Measurements from ENCODE around the gene COMMD1.
"Not testable (repeated sequence)": the region's sequence is repeated elsewhere in the genome, so short reads cannot be mapped to it uniquely, and the experiment has no call there.

COMMD1 gene

GRCh38 chr2:62150597-62151305 lies 245.3 kb downstream of the COMMD1 start:
- Histone ChIP-seq H3K4me3 (ENCODE audit: insufficient read length, low read depth) (no peak overlapping the region), H3K9me3 (ENCODE audit: insufficient read depth, low read length) (0 out of 2 replicates have a peak, but pooled peaks cover 7% of the 10 kb centered on the region), H3K27me3 (ENCODE audit: insufficient read depth, insufficient read length) (no peaks in the 10 kb centered on the region), H3K4me1 (ENCODE audit: insufficient read depth, insufficient read length) (peaks cover 2% of the 10 kb centered on the region), H3K9ac (ENCODE audit: insufficient read length, low read depth) (no peak overlapping the region), H3K36me3 (ENCODE audit: insufficient read depth, insufficient read length, low read length) (no peaks in the 10 kb centered on the region)
- TF ChIP-seq ZNF274 (IDR thresholded peaks at IDR 0.05; ENCODE audit: low read depth, low read length), result no peak
- no peak for TF ChIP-seq SUZ12 (IDR thresholded peaks at IDR 0.05; ENCODE audit: extremely low read depth, insufficient read depth, insufficient read length)
- no peak for TF ChIP-seq YY1 (IDR thresholded peaks at IDR 0.05; ENCODE audit: insufficient read depth, insufficient read length)
- DNase-seq (ENCODE audit: low read depth, low spot score), result no peak

- H3K4me1 ChIP-seq (ENCODE audit: insufficient read depth, insufficient read length), result peaks cover 2% of the 10 kb centered on the region
- no peak overlapping the region for H3K9ac ChIP-seq (ENCODE audit: insufficient read length, low read depth)
- TF ChIP-seq YY1 (IDR thresholded peaks at IDR 0.05; ENCODE audit: insufficient read depth, insufficient read length), result no peak
- TF ChIP-seq SUZ12 (IDR thresholded peaks at IDR 0.05; ENCODE audit: extremely low read depth, insufficient read depth, insufficient read length), result no peak
- no peak for TF ChIP-seq ZNF274 (IDR thresholded peaks at IDR 0.05; ENCODE audit: low read depth, low read length)
- 0 out of 2 replicates have a peak, but pooled peaks cover 7% of the 10 kb centered on the region for H3K9me3 ChIP-seq (ENCODE audit: insufficient read depth, low read length)
- no peak for DNase-seq (ENCODE audit: low read depth, low spot score)
- no peaks in the 10 kb centered on the region for H3K36me3 ChIP-seq (ENCODE audit: insufficient read depth, insufficient read length, low read length)
- H3K4me3 ChIP-seq (ENCODE audit: insufficient read length, low read depth), result no peak overlapping the region
- no peaks in the 10 kb centered on the region for H3K27me3 ChIP-seq (ENCODE audit: insufficient read depth, insufficient read length)
These were observed 245.8 kb downstream of the COMMD1 start for GRCh38 chr2:62151306-62151638.

GRCh38 chr2:62152000-62152399 lies 246.5 kb downstream of the COMMD1 start:
- no peaks in the 10 kb centered on the region for H3K27me3 ChIP-seq (ENCODE audit: insufficient read depth, insufficient read length)
- no peak for TF ChIP-seq YY1 (IDR thresholded peaks at IDR 0.05; ENCODE audit: insufficient read depth, insufficient read length)
- TF ChIP-seq SUZ12 (IDR thresholded peaks at IDR 0.05; ENCODE audit: extremely low read depth, insufficient read depth, insufficient read length), result no peak
- no peak for TF ChIP-seq ZNF274 (IDR thresholded peaks at IDR 0.05; ENCODE audit: low read depth, low read length)
- 0 out of 2 replicates have a peak, but pooled peaks cover 7% of the 10 kb centered on the region for H3K9me3 ChIP-seq (ENCODE audit: insufficient read depth, low read length)
- no peaks in the 10 kb centered on the region for H3K36me3 ChIP-seq (ENCODE audit: insufficient read depth, insufficient read length, low read length)
- H3K9ac ChIP-seq (ENCODE audit: insufficient read length, low read depth), result no peak overlapping the region
- peaks cover 2% of the 10 kb centered on the region for H3K4me1 ChIP-seq (ENCODE audit: insufficient read depth, insufficient read length)
- DNase-seq (ENCODE audit: low read depth, low spot score), result no peak
- no peak overlapping the region for H3K4me3 ChIP-seq (ENCODE audit: insufficient read length, low read depth)

- H3K27me3 ChIP-seq (ENCODE audit: insufficient read depth, insufficient read length), result no peaks in the 10 kb centered on the region
- DNase-seq (ENCODE audit: low read depth, low spot score), result no peak
These were observed 251.5 kb downstream of the COMMD1 start for GRCh38 chr2:62156861-62157496.

GRCh38 chr2:62158444-62159121 lies 253.1 kb downstream of the COMMD1 start:
- 0 out of 2 replicates have a peak, but pooled peaks cover 7% of the 10 kb centered on the region for H3K9me3 ChIP-seq (ENCODE audit: insufficient read depth, low read length)
- TF ChIP-seq SUZ12 (IDR thresholded peaks at IDR 0.05; ENCODE audit: extremely low read depth, insufficient read depth, insufficient read length), result no peak
- no peak for TF ChIP-seq YY1 (IDR thresholded peaks at IDR 0.05; ENCODE audit: insufficient read depth, insufficient read length)
- TF ChIP-seq ZNF274 (IDR thresholded peaks at IDR 0.05; ENCODE audit: low read depth, low read length), result no peak
- no peak overlapping the region for H3K4me3 ChIP-seq (ENCODE audit: insufficient read length, low read depth)
- H3K27me3 ChIP-seq (ENCODE audit: insufficient read depth, insufficient read length), result no peaks in the 10 kb centered on the region
- no peak for DNase-seq (ENCODE audit: low read depth, low spot score)
- H3K36me3 ChIP-seq (ENCODE audit: insufficient read depth, insufficient read length, low read length), result no peaks in the 10 kb centered on the region
- no peaks in the 10 kb centered on the region for H3K4me1 ChIP-seq (ENCODE audit: insufficient read depth, insufficient read length)
- no peak overlapping the region for H3K9ac ChIP-seq (ENCODE audit: insufficient read length, low read depth)

More at GRCh38 chr2:62156861-62157496, 251.5 kb downstream of the COMMD1 start:
- Histone ChIP-seq H3K9ac (ENCODE audit: insufficient read length, low read depth) (no peak overlapping the region), H3K36me3 (ENCODE audit: insufficient read depth, insufficient read length, low read length) (no peaks in the 10 kb centered on the region), H3K4me3 (ENCODE audit: insufficient read length, low read depth) (no peak overlapping the region), H3K4me1 (ENCODE audit: insufficient read depth, insufficient read length) (peaks cover under 1% of the 10 kb centered on the region), H3K9me3 (ENCODE audit: insufficient read depth, low read length) (0 out of 2 replicates have a peak, but pooled peaks cover 7% of the 10 kb centered on the region)
- no peak for TF ChIP-seq YY1 (IDR thresholded peaks at IDR 0.05; ENCODE audit: insufficient read depth, insufficient read length)

DNA sequence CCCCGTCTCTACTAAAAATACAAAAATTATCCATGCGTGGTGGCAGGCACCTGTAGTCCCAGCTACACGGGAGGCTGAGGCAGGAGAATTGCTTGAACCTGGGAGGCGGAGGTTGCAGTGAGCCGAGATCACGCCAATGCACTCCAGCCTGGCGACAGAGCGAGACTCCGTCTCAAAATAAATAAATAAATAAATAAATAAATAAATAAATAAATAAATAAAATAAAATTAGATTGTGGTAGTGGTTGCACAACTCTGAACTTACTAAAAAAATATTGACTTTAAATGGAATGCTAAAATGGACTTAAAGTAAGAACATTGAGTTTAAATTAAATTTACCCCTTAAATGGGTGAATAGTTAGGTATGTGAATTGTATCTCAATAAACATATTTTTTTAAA lies 255.2 kb downstream of the COMMD1 start:
- not testable (repeated sequence) for H3K27me3 ChIP-seq (ENCODE audit: insufficient read depth, insufficient read length); H3K4me3 ChIP-seq (ENCODE audit: insufficient read length, low read depth); H3K4me1 ChIP-seq (ENCODE audit: insufficient read depth, insufficient read length); H3K9me3 ChIP-seq (ENCODE audit: insufficient read depth, low read length); H3K9ac ChIP-seq (ENCODE audit: insufficient read length, low read depth); DNase-seq (ENCODE audit: low read depth, low spot score); H3K36me3 ChIP-seq (ENCODE audit: insufficient read depth, insufficient read length, low read length)

DNA sequence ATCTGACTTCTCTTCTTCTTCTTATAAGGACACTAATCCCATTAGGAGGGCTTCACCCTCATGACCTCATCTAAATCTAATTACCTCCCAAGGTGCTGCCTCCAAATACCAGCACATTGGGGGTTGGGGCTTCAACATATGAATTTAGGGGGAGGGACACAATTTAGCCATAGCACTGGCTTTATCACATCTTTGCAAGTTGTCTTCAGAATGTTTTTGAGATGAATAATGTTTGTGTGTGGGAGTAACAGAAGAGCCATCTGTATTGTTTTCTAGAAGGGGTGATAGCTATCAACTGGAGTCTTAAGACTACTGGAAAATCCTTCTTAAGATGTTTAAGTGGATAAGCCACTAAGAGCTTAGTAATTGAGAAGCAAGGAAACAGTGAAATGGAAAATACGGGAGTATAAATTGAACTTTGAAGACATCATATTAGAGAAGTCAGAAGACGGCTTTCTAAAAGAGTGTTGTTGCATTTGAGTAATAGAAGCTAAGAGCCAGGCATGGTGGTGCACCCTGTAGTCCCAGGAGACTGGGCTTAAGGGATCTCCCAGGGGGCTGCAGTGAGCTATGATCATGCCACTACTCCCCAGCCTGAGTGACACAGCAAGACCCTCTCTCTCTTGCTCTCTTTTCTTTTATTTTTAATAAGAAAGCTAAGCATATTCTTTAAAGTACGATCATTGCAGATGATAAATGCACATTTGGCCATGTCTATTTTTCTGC lies 257.8 kb downstream of the COMMD1 start:
- DNase-seq (ENCODE audit: low read depth, low spot score), result no peak
- H3K4me3 ChIP-seq (ENCODE audit: insufficient read length, low read depth), result no peak overlapping the region
- H3K27me3 ChIP-seq (ENCODE audit: insufficient read depth, insufficient read length), result no peaks in the 10 kb centered on the region
- no peaks in the 10 kb centered on the region for H3K36me3 ChIP-seq (ENCODE audit: insufficient read depth, insufficient read length, low read length)
- no peaks in the 10 kb centered on the region for H3K4me1 ChIP-seq (ENCODE audit: insufficient read depth, insufficient read length)
- H3K9ac ChIP-seq (ENCODE audit: insufficient read length, low read depth), result no peak overlapping the region
- no peaks in the 10 kb centered on the region for H3K9me3 ChIP-seq (ENCODE audit: insufficient read depth, low read length)
- no peak for TF ChIP-seq ZNF274 (IDR thresholded peaks at IDR 0.05; ENCODE audit: low read depth, low read length)
- TF ChIP-seq SUZ12 (IDR thresholded peaks at IDR 0.05; ENCODE audit: extremely low read depth, insufficient read depth, insufficient read length), result no peak
- TF ChIP-seq YY1 (IDR thresholded peaks at IDR 0.05; ENCODE audit: insufficient read depth, insufficient read length), result no peak

Measured in NT2/D1 (cell line).